Epidermal melanocyte (primary cell): ENCODE results near the gene RASSF1.
"Not testable (repeated sequence)": the region's sequence is repeated elsewhere in the genome, so short reads cannot be mapped to it uniquely, and the experiment has no call there.

ENCODE experiments used
- DNase-seq: peaks from one replicate; pipeline ENCODE4 v3.0.0; 2011; ENCODE audit warnings: low spot score; ENCODE audit not compliant: insufficient read length

Gene RASSF1

DNA sequence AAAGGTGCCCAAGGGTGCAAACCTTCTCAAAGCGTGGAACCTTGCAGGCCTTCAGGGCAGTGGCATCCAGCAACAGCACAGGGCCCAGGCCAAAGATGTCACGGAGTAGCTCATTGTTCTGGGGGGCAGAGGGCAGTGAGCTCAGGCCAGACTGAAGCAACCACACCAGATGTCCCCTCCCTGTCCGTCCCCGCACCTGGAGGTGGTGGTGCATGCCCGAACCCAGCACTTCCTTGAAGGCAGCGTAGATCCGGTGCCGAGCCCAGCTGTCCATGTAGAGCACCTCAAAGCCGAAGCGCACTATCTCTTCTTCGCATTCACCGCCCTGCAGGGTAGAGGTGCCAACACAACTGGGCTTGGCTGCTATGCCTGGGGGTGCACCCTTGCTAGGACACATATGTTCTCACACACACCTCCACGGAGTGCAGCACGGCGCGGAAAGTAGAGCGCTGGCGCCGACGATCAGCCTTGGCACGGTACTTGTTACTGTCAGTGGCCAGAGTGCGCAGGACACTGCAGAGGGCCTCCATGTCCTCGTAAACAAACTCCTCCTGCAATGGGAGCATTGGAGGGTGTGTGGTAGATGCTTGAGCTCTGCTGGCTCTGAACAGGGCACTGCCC is 52.1 kb downstream of the RASSF1 start:
- no peak for DNase-seq

GRCh38 chr3:50287262-50287661 is 53.4 kb downstream of the RASSF1 start:
- DNase-seq, result no peak

DNA sequence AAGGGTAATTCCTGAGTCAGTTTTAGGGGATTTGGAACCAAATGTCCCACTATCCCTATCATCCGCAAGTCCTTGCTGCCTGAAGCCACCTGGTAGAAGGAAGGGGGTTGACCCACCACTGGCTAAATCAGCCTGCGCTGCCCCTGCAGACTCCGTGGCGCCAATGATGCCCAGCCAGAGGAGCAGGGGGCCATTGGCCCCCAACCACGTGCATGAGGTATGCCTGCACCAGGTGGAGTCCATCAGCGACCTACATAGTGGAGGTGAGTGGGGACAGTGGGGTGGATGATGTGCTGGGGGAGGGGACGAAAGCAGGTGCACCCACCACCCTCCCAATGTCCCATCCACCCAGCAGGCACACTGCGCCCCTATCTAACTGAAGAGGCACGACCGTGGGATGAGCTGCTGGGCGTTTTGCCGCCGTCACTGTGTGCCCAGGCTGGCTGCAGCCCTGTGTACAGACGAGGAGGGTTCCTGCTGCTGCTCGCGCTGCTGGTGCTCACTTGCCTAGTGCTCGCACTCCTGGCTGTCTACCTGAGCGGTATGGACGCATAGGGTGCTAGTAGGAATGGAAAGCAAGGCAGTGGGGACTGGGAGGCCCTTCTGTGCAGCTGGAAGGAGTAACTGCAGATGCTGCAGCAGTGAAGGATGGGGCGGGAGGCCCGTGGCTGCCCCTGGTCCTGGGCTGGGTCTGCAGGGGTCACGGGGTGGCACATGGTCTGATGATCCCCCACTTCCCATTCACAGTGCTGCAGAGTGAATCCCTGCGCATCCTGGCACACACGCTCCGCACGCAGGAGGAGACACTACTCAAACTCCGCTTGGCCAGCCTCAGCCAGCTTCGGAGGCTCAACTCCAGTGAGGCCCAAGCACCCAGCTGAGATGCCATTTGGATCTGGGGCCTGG is 54.1 kb downstream of the RASSF1 start:
- no peak for DNase-seq

GRCh38 chr3:50284121-50284520 is 56.5 kb downstream of the RASSF1 start:
- DNase-seq, result not testable (repeated sequence)
